ENCODE data around the gene COBL. TPM values are rescaled to one million over a fixed set of nuclear protein-coding genes. Genes with fewer than 3 reads are reported as not detected.

The COBL gene
- total RNA-seq, 1 experiment from 2014 or later, result 0.39 TPM

DNA sequence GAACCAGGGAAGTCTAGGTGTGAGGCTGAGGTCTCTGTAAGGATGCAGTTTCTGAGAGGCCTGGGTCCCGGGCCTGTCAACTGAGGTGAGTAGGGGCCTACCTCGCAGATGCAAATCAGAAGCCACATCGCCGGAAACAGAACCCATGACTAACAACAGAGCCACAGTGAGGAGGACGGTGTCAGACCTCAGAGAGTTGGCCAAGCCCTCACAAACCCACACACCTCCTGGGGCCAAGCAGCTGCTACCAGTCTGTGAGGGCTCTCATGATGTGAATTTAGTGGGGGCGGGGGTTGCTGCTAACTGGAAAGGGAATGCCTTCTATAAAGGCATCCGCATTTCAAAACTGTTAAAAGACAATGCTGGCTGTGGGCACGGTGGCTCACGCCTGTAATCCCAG is 103.0 kb downstream of the COBL start:
- no peak for ATAC-seq
- Histone ChIP-seq H3K27me3 (ENCODE audit: control insufficient read depth, insufficient read depth, low read length) (no peaks in the 10 kb centered on the region), H3K4me1 (ENCODE audit: control insufficient read depth, insufficient read depth, low read length) (no peaks in the 10 kb centered on the region), H3K4me3 (ENCODE audit: low read depth in 2 of 2, low read length in 2 of 2) (no peak overlapping the region), H3K9me3 (ENCODE audit: control insufficient read depth, insufficient read depth, low read depth, low read length) (no peaks in the 10 kb centered on the region), H3K27ac (ENCODE audit: low read length) (no peak overlapping the region), H3K36me3 (ENCODE audit: control insufficient read depth, insufficient read depth, low read length) (no peaks in the 10 kb centered on the region)
- TF ChIP-seq REST (IDR thresholded peaks at IDR 0.05; ENCODE audit: insufficient read depth in 1 of 2, low read depth in 2 of 2, low read length in 1 of 2) (no peak), POLR2AphosphoS5 (IDR thresholded peaks at IDR 0.05; ENCODE audit: low read depth, low read length) (no peak), SIN3A (IDR thresholded peaks at IDR 0.05; ENCODE audit: borderline replicate concordance, insufficient read depth, low read depth, low read length) (no peak), TCF7L2 (IDR thresholded peaks at IDR 0.05; ENCODE audit: low read depth, low read length) (no peak)
- TF ChIP-seq, protein P1, sequence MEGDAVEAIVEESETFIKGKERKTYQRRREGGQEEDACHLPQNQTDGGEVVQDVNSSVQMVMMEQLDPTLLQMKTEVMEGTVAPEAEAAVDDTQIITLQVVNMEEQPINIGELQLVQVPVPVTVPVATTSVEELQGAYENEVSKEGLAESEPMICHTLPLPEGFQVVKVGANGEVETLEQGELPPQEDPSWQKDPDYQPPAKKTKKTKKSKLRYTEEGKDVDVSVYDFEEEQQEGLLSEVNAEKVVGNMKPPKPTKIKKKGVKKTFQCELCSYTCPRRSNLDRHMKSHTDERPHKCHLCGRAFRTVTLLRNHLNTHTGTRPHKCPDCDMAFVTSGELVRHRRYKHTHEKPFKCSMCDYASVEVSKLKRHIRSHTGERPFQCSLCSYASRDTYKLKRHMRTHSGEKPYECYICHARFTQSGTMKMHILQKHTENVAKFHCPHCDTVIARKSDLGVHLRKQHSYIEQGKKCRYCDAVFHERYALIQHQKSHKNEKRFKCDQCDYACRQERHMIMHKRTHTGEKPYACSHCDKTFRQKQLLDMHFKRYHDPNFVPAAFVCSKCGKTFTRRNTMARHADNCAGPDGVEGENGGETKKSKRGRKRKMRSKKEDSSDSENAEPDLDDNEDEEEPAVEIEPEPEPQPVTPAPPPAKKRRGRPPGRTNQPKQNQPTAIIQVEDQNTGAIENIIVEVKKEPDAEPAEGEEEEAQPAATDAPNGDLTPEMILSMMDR (IDR thresholded peaks at IDR 0.05), result no peak
- intact Hi-C loops (cut with micrococcal nuclease; ENCODE audit: unreplicated experiment) (no loop called here), in situ Hi-C loops (cut with HindIII; ENCODE audit: low pct_unique_long_range_greater_than_20kb, low sequenced_read_pairs) (no loop called here)
- ChIA-PET CTCF (interaction anchor here (0.6 kb wide), 1 partner anchor 16 kb away, joined by 3 read pairs; no protein-coding TSS in a partner anchor), POLR2A (no interaction called here)
- no peak for DNase-seq (ENCODE audit: low read depth, low spot score)
- no TSS peak for BruUV-seq (replicated peaks)

GRCh38 chr7:51210766-51211165 is 105.8 kb downstream of the COBL start:
- in situ Hi-C loops (cut with HindIII; ENCODE audit: low pct_unique_long_range_greater_than_20kb, low sequenced_read_pairs), result no loop called here
- H3K36me3 ChIP-seq (ENCODE audit: control insufficient read depth, insufficient read depth, low read length), result no peaks in the 10 kb centered on the region
- intact Hi-C loops (cut with micrococcal nuclease; ENCODE audit: unreplicated experiment), result no loop called here
- no peaks in the 10 kb centered on the region for H3K9me3 ChIP-seq (ENCODE audit: control insufficient read depth, insufficient read depth, low read depth, low read length)
- H3K4me1 ChIP-seq (ENCODE audit: control insufficient read depth, insufficient read depth, low read length), result no peaks in the 10 kb centered on the region
- no TSS peak for BruUV-seq (replicated peaks)
- no peaks in the 10 kb centered on the region for H3K27me3 ChIP-seq (ENCODE audit: control insufficient read depth, insufficient read depth, low read length)
- no peak for DNase-seq (ENCODE audit: low read depth, low spot score)
- no peak overlapping the region for H3K4me3 ChIP-seq (ENCODE audit: low read depth in 2 of 2, low read length in 2 of 2)
- ATAC-seq, result no peak
- TF ChIP-seq, protein P1 (IDR thresholded peaks at IDR 0.05), result no peak
- no peak for TF ChIP-seq SIN3A (IDR thresholded peaks at IDR 0.05; ENCODE audit: borderline replicate concordance, insufficient read depth, low read depth, low read length)
- TF ChIP-seq TCF7L2 (IDR thresholded peaks at IDR 0.05; ENCODE audit: low read depth, low read length), result no peak
- TF ChIP-seq REST (IDR thresholded peaks at IDR 0.05; ENCODE audit: insufficient read depth in 1 of 2, low read depth in 2 of 2, low read length in 1 of 2), result no peak
- TF ChIP-seq POLR2AphosphoS5 (IDR thresholded peaks at IDR 0.05; ENCODE audit: low read depth, low read length), result no peak
- H3K27ac ChIP-seq (ENCODE audit: low read length), result no peak overlapping the region
- ChIA-PET CTCF (no interaction called here), POLR2A (no interaction called here)
